Suprapubic skin (tissue), 4 donors: ENCODE measurements around the gene CAPN13. TPM values are rescaled to one million over a fixed set of nuclear protein-coding genes. Genes with fewer than 3 reads are reported as not detected.

Experiments
- DNase-seq, 2 donors: peaks; one replicate each; pipeline ENCODE4 v3.0.0-alpha.2; 2019; ENCODE audit warnings: low spot score in 2 of 2
- H3K27ac ChIP-seq: fragments of 200-600 bp; sonication (generic); one replicate; pipeline ENCODE4 v1.5.1; 2019
- H3K27me3 ChIP-seq: fragments of 200-600 bp; sonication (generic); one replicate; pipeline ENCODE4 v1.5.1; 2019
- H3K36me3 ChIP-seq: fragments of 200-600 bp; sonication (generic); one replicate; pipeline ENCODE4 v1.5.1; 2019
- H3K4me1 ChIP-seq: fragments of 200-600 bp; sonication (generic); one replicate; pipeline ENCODE4 v1.5.1; 2019
- H3K4me3 ChIP-seq: fragments of 200-600 bp; sonication (generic); one replicate; pipeline ENCODE4 v1.5.1; 2019; ENCODE audit warnings: mild to moderate bottlenecking
- H3K9me3 ChIP-seq: fragments of 200-600 bp; sonication (generic); one replicate; pipeline ENCODE4 v1.5.1; 2019
- EP300 ChIP-seq: sonication (generic); formaldehyde crosslinking; IDR thresholded peaks from one replicate; pipeline ENCODE4 v1.6.1; 2017; ENCODE audit warnings: antibody characterized with exemption
- POLR2A ChIP-seq, 2 donors: fragments of 450-650 bp; IDR thresholded peaks; one replicate each; pipeline ENCODE4 v1.6.1; 2017; ENCODE audit warnings: antibody characterized with exemption in 2 of 2, mild to moderate bottlenecking in 2 of 2, moderate library complexity in 2 of 2
- POLR2AphosphoS5 ChIP-seq, 3 donors: sonication (generic); formaldehyde crosslinking; IDR thresholded peaks; one replicate each; pipeline ENCODE4 v1.6.1; 2017; ENCODE audit warnings: antibody characterized with exemption in 3 of 3
- WGBS: methylation state at CpG from one replicate; pipeline ENCODE4 v1.1.5; 2018; 5-methylcytosine and 5-hydroxymethylcytosine counted together
- total RNA-seq, 4 donors: library from RNA; depleted of rRNA; stranded (reverse); fragments of >200 nt; gene quantifications; one replicate each; pipeline ENCODE4 v1.1.0, GENCODE V29; 2016
- TF ChIP-seq, protein P1 (sequence below), 2 donors: fragments of 200-600 bp in 1 of 2; fragments of 450-650 bp in 1 of 2; sonication (generic) in 1 of 2; IDR thresholded peaks; one replicate each; pipeline ENCODE4 v1.5.1; 2016 to 2019; ENCODE audit warnings: antibody characterized with exemption in 2 of 2, mild to moderate bottlenecking in 1 of 2, moderate library complexity in 1 of 2

CAPN13 gene
- total RNA-seq, 4 donors from 2014 or later = 0.26 to 1.5 (median 0.50) TPM

DNA sequence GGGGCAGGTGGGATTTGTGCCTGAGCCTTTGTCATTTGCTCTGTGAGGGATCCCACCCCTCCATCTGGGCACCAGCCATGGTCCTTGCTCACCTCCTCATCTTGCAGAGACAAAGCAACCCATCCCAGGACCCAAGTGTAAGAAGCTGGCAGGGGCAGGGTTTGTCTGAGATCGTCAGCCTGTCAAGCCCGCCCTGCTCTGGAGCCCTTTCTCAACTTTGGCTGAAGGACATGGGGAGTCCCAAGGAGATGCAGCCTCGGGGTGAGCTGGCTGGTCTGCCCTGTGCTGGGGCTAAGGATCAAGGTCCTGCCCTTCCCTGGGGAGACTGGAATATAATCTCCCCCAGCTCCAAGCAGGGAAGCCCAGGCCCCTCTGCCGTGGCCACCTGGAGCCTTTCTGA, 86.0 kb downstream of the CAPN13 start:
- Histone ChIP-seq H3K27me3 (peaks cover 31% of the 10 kb centered on the region), H3K27ac (no peak overlapping the region), H3K36me3 (no peaks in the 10 kb centered on the region), H3K4me3 (no peak overlapping the region), H3K9me3 (no peaks in the 10 kb centered on the region), H3K4me1 (no peaks in the 10 kb centered on the region)
- TF ChIP-seq, protein P1, sequence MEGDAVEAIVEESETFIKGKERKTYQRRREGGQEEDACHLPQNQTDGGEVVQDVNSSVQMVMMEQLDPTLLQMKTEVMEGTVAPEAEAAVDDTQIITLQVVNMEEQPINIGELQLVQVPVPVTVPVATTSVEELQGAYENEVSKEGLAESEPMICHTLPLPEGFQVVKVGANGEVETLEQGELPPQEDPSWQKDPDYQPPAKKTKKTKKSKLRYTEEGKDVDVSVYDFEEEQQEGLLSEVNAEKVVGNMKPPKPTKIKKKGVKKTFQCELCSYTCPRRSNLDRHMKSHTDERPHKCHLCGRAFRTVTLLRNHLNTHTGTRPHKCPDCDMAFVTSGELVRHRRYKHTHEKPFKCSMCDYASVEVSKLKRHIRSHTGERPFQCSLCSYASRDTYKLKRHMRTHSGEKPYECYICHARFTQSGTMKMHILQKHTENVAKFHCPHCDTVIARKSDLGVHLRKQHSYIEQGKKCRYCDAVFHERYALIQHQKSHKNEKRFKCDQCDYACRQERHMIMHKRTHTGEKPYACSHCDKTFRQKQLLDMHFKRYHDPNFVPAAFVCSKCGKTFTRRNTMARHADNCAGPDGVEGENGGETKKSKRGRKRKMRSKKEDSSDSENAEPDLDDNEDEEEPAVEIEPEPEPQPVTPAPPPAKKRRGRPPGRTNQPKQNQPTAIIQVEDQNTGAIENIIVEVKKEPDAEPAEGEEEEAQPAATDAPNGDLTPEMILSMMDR (IDR thresholded peaks at IDR 0.05) = no peak
- TF ChIP-seq POLR2AphosphoS5 (IDR thresholded peaks at IDR 0.05) (no peak), EP300 (no peak)
- 50% methylated on average over 2 of the region's 4 CpGs for WGBS
- no peak for DNase-seq

DNA sequence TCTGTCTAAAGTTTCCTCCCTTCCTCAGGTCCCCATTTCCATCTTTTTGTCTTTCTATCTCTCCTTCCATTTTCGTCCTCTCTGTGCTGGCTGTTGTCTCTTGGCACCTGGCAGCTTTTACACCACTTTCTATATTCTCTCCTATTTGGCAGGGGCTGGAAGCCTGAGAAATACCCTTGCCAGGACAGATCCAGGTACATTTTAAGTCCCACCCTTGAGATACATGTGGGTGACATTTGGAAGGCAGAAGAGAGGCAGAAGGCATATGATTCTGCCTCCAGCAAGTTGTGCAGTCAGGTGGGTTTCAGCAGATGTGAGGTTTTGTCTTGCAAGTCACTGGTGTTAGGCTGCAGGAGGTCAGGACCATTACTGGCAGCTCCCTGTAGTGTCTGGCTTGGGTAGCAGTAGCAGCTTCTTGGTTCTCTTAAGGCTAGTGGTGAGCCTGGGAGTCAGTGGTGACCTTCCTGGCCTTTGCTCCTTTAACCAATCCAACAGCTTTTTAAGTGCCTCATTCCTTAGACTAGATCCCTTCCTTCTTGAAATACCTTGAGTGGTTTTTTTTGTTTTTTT, 90.1 kb downstream of the CAPN13 start:
- Histone ChIP-seq H3K4me1 (peaks cover 4% of the 10 kb centered on the region), H3K27me3 (peaks cover 8% of the 10 kb centered on the region), H3K4me3 (no peak overlapping the region), H3K36me3 (no peaks in the 10 kb centered on the region), H3K27ac (no peak overlapping the region), H3K9me3 (no peaks in the 10 kb centered on the region)
- TF ChIP-seq POLR2A (IDR thresholded peaks at IDR 0.05) (no peak), POLR2AphosphoS5 (IDR thresholded peaks at IDR 0.05) (no peak), EP300 (no peak)
- TF ChIP-seq, protein P1 (IDR thresholded peaks at IDR 0.05) = no peak
- 67% methylated on average over 1 of the region's 1 CpG for WGBS
- no peak for DNase-seq

DNA sequence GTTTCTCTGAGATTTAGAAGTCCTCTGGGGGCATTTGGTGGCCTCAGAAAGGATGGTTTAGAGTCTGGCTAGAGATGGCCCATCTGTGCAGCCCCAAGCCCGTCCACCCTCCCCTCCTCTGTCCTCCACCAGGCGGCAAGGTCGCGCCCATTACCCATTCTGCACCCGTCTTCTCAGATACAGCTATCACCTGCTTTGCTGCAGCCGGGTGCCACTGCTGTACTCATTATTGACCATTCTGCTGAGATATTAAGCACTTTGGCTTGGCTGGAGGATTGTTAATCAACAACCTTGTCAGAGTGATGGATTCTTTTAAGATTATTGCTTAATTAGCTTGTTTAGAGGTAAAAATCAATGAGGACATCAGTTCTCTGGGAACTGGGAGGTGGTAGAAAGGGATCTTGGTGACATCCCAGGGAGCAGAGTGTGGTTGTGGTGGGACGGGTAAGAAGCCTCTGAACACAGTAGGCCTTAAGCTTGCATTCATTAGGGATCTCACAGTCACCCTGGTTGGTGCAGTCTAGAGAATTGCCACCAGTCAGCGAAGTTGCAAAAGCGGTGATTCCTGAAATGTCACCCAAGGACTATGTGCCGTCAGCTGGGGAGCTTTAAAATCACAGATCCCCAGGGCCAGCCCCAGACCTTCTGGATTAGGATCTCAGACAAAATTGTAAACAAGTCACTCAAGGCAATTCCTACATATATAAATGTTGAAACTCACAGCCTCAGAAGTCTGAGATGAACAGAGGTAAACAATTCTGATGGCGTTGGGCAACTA, 90.9 kb downstream of the CAPN13 start:
- Histone ChIP-seq H3K27me3 (peaks cover 3% of the 10 kb centered on the region), H3K27ac (no peak overlapping the region), H3K9me3 (no peaks in the 10 kb centered on the region), H3K4me3 (no peak overlapping the region), H3K4me1 (peaks cover 10% of the 10 kb centered on the region), H3K36me3 (no peaks in the 10 kb centered on the region)
- DNase-seq = no peak
- TF ChIP-seq, protein P1 (IDR thresholded peaks at IDR 0.05) = no peak
- TF ChIP-seq POLR2A (IDR thresholded peaks at IDR 0.05) (no peak), EP300 (no peak), POLR2AphosphoS5 (IDR thresholded peaks at IDR 0.05) (no peak)
- 89% methylated on average over 11 of the region's 11 CpGs for WGBS

DNA sequence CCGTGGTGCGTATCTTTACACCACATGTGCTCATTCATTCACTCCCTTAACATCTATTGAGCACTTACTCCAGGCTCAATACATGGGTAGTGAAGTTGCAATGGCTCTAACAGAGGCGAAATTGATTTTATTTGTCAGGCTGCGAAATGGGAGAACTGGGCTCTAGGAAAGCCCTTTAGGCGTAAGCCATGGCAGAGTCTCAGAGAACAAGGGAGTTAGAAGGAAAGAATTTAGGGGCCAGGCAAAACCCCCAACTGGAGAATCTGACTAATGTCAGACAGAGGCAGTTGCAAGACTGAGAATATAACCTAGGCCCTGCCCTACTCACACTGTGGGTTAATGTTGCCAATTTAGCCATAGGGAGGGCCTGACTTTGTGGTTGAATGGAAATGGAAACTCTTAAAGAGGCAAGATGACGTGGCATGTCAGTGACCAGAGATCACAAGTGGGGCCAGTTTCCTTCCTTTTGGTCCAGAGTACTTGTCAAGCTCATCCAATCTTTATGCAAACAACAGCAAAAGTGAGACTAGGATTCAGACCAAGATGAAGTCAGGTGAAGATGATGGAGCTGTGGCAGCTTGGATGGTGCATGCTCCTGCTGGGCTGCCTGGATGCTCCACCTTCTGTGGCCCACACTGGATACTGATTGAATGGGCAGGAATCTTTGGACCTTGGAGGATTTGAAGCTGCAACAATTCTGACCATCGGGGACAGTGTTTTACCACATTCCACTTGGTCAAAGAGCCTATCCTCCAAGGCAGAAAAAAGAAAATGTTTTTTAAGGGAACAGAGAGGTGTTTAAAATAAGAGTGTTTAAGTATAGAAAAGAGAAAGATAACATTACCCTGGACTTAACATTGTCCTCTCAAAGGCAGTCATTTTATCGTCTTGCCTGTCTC, 92.2 kb downstream of the CAPN13 start:
- no peak for TF ChIP-seq EP300
- no peak for TF ChIP-seq POLR2A (IDR thresholded peaks at IDR 0.05)
- TF ChIP-seq, protein P1 (IDR thresholded peaks at IDR 0.05) = no peak
- TF ChIP-seq POLR2AphosphoS5 (IDR thresholded peaks at IDR 0.05) = no peak

DNA sequence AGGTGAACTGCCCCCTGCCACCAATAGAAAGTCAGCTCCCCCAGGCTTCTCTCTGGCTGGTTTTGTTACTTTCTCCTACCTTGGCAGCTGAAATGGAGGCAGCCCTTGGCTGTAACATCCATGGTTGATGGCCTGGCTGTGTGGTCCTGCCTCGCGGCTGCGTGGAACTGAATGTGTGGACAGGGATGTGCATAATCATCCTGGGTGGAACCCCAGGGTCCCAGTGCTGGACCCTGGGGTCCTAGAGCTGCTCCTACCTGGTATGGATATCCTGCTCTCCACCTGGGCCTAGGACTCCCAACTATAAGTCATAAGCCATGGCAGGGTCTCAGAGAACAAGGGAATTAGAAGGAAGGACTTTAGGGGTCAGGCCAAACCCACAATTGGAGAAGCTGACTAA, 93.5 kb downstream of the CAPN13 start:
- Histone ChIP-seq H3K9me3 (no peaks in the 10 kb centered on the region), H3K4me1 (peaks cover 10% of the 10 kb centered on the region), H3K27ac (no peak overlapping the region), H3K27me3 (no peaks in the 10 kb centered on the region), H3K36me3 (no peaks in the 10 kb centered on the region), H3K4me3 (no peak overlapping the region)
- TF ChIP-seq EP300 = no peak
- no peak for TF ChIP-seq POLR2A (IDR thresholded peaks at IDR 0.05)
- TF ChIP-seq POLR2AphosphoS5 (IDR thresholded peaks at IDR 0.05) = no peak
- TF ChIP-seq, protein P1 (IDR thresholded peaks at IDR 0.05) = no peak
- no peak for DNase-seq
- WGBS = 100% methylated on average over 3 of the region's 3 CpGs

More for the DNA sequence above, 92.2 kb downstream of the CAPN13 start:
- H3K9me3 ChIP-seq = no peaks in the 10 kb centered on the region
- H3K4me1 ChIP-seq = peaks cover 10% of the 10 kb centered on the region
- no peaks in the 10 kb centered on the region for H3K27me3 ChIP-seq
- WGBS = 85% methylated on average over 8 of the region's 8 CpGs
- no peak overlapping the region for H3K27ac ChIP-seq
- H3K4me3 ChIP-seq = no peak overlapping the region
- no peaks in the 10 kb centered on the region for H3K36me3 ChIP-seq
- DNase-seq = no peak
